ENCODE measurements around the gene PTPN11. TPM values are rescaled to one million over a fixed set of nuclear protein-coding genes. Genes with fewer than 3 reads are reported as not detected.

The PTPN11 gene
- total and polyA plus RNA-seq, 2 of the 8 experiments (the other 6 are each of a cell fraction or from before 2014, with no cell fraction given), result 28.3 to 133 TPM

GRCh38 chr12:112409064-112409905, 9.5 kb upstream of the PTPN11 start, which contains the start of gene RPL6 (continued):
- TF ChIP-seq E2F6 (IDR thresholded peaks at IDR 0.05), result 0 out of 2 replicates have a peak, but pooled peaks have one; percentile 7
- peak; percentile 68 for TF ChIP-seq EGR1 (IDR thresholded peaks at IDR 0.05; ENCODE audit: borderline replicate concordance, low read depth, low read length)
- TF ChIP-seq HDAC2 (IDR thresholded peaks at IDR 0.05; ENCODE audit: borderline replicate concordance in 1 of 2, low read depth in 2 of 2, low read length in 2 of 2), result no peak
- TF ChIP-seq TEAD4 (IDR thresholded peaks at IDR 0.05; ENCODE audit: low read depth, low read length), result no peak
- no peak for TF ChIP-seq CTBP2 (IDR thresholded peaks at IDR 0.05; ENCODE audit: borderline replicate concordance, insufficient read depth, insufficient read length, low read length)
- peak; percentile 96 for TF ChIP-seq POLR2AphosphoS5 (IDR thresholded peaks at IDR 0.05; ENCODE audit: low read depth, low read length)
- TF ChIP-seq ATF2 (IDR thresholded peaks at IDR 0.05; ENCODE audit: low read length), result peak; percentile 91; the same call in 1 of the 2 replicates
- TF ChIP-seq MAX (IDR thresholded peaks at IDR 0.05), result peak; percentile 81
- TF ChIP-seq SP2 (IDR thresholded peaks at IDR 0.05; ENCODE audit: low read length), result no peak
- TF ChIP-seq ZNF274 (IDR thresholded peaks at IDR 0.05; ENCODE audit: borderline replicate concordance, extremely low read depth, low read length), result no peak
- 0 out of 4 replicates have a peak, but pooled peaks of 1 of the 2 experiments have one; percentile 53 for TF ChIP-seq SIN3A (conservative IDR thresholded peaks at IDR 0.05 in 1 of 2, IDR thresholded peaks at IDR 0.05 in 1 of 2; ENCODE audit: low read depth in 1 of 2, low read length in 2 of 2)
- TF ChIP-seq HDAC6 (IDR thresholded peaks at IDR 0.05; ENCODE audit: low read depth, low read length), result no peak
- no peak for TF ChIP-seq CBX8 (IDR thresholded peaks at IDR 0.05; ENCODE audit: borderline replicate concordance, low read depth, low read length)
- TF ChIP-seq GTF2F1 (IDR thresholded peaks at IDR 0.05; ENCODE audit: borderline replicate concordance, low read depth, low read length), result no peak; the same call in 1 of the 2 replicates
- TF ChIP-seq KDM4A (IDR thresholded peaks at IDR 0.05; ENCODE audit: low read depth, low read length, severe bottlenecking), result peak; percentile 60
- no peak for TF ChIP-seq USF2 (IDR thresholded peaks at IDR 0.05; ENCODE audit: low read length)
- no peak for TF ChIP-seq RBBP5 (IDR thresholded peaks at IDR 0.05; ENCODE audit: borderline replicate concordance, low read depth, low read length)
- no peak for TF ChIP-seq FOSL1 (IDR thresholded peaks at IDR 0.05; ENCODE audit: insufficient read depth, low read depth, low read length)
